GM18502 (cell line): ENCODE measurements around the gene MET.
"Not testable (repeated sequence)": the region's sequence is repeated elsewhere in the genome, so short reads cannot be mapped to it uniquely, and the experiment has no call there.

Source experiments
- ATAC-seq: cut with Tn5 transposase; IDR thresholded peaks from one replicate; pipeline ENCODE4 v1.9.1; 2021; ENCODE audit warnings: mild to moderate bottlenecking; ENCODE audit not compliant: unreplicated experiment, poor library complexity

The MET gene

DNA sequence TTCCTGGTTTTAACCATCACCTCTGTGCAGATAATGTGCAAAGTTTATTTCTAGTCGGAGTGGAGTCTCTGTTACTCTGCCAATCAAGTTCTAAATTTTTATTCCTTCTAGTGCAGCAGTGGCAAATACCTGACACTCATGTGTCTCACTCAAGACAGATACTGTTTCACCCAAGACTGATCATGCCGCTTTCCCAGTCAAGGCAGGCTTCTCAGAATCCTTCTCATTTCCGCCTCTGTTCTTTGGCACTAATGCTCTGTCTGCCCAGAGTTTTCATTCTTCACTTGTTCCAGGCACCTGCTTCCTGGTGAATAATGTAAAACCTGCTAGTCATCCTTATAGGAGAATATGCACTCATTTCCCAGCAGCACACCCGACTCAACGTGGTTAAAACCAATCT, 24.7 kb downstream of the MET start:
- ATAC-seq = no peak

GRCh38 chr7:116697152-116697551, 25.2 kb downstream of the MET start:
- ATAC-seq = no peak

- ATAC-seq = no peak
These were observed 25.8 kb downstream of the MET start for GRCh38 chr7:116697761-116698160.

GRCh38 chr7:116698396-116698795, 26.4 kb downstream of the MET start:
- ATAC-seq = no peak

DNA sequence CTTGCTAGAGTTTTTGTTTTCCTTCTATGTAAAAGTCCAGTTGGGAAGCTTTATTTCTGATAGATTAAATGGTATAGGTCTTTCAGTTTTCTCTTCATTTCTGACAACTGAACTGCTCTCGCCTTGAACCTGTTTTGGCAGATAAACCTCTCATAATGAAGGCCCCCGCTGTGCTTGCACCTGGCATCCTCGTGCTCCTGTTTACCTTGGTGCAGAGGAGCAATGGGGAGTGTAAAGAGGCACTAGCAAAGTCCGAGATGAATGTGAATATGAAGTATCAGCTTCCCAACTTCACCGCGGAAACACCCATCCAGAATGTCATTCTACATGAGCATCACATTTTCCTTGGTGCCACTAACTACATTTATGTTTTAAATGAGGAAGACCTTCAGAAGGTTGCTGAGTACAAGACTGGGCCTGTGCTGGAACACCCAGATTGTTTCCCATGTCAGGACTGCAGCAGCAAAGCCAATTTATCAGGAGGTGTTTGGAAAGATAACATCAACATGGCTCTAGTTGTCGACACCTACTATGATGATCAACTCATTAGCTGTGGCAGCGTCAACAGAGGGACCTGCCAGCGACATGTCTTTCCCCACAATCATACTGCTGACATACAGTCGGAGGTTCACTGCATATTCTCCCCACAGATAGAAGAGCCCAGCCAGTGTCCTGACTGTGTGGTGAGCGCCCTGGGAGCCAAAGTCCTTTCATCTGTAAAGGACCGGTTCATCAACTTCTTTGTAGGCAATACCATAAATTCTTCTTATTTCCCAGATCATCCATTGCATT, 27.1 kb downstream of the MET start:
- no peak for ATAC-seq

DNA sequence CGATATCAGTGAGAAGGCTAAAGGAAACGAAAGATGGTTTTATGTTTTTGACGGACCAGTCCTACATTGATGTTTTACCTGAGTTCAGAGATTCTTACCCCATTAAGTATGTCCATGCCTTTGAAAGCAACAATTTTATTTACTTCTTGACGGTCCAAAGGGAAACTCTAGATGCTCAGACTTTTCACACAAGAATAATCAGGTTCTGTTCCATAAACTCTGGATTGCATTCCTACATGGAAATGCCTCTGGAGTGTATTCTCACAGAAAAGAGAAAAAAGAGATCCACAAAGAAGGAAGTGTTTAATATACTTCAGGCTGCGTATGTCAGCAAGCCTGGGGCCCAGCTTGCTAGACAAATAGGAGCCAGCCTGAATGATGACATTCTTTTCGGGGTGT, 27.7 kb downstream of the MET start:
- ATAC-seq = no peak

DNA sequence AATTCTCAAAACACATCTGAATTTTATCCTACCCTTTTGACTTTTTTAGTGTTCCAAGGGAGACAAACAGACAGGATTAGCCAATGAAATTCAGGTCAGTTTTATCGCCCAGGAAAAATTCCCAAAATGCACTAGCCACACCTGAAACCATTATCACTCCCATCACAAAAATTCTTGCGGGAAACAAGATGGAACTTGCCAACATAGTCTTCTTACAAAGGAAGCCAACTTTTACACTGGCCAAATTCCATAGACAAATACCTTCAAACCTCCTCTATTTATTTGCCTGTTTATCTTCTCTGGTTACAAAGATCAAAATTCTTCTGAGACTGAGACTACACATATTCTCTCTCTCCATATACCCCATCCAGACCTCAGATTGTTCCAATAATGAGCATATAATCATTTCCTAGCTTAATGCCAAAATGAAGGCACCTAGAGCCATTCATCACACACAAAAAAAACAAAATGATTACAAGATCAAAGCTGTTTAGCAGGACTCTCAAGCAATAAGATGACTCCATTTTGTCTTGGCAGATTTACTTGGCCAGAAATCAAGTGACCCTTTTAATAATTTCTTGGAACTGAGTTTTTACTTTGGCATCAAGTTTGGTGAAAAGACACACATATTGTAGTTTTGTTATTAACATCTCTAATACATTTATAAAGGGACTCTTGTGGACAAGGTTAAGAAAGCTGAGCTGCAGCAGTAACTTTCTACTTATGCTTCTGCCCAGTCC, 30.2 kb downstream of the MET start:
- no peak for ATAC-seq

DNA sequence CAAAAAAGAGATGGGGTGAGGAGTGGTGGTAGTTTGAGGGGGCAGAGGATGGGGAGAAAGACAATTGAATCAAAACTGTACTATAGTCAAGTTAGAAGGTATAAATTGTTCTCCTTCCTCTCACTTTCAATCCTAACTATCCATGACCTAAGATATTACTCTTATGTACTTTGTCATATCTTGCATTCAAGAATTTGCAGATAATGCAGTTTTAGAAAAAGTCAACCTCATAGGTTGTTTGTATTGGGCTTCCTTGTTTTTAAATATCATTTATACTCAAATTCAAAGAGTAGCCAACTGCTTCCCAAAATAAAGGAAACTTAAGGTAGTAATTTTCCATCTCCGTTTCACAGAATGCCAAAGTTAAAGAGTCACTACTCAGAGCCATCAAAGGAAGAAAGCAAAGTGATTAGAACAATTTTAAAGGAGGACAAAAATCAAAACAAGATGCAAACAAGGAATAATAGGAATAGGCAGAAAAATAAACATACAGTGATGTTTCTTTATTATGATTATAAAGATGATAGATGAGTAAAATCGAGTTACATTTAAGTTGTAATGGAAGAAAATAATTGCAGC, 32.7 kb downstream of the MET start:
- ATAC-seq = no peak

DNA sequence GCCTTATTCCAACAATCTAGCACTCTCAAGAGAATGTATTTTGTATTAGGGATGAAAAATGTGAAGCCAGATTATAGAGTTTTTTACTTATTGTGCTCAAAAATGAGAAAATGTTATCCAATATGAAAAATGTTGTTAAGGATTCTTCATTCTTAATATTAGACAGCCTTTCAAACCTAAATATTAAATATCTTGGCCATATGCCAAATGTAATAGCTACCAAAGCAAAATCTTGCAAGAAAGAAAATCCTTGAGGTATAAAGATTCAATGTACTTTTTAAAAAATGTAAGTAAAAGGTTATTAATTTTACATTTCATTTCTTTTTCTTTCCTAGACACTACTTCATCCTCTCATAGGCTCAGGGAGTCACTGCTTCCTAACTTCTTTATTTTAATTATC, 33.4 kb downstream of the MET start:
- no peak for ATAC-seq

DNA sequence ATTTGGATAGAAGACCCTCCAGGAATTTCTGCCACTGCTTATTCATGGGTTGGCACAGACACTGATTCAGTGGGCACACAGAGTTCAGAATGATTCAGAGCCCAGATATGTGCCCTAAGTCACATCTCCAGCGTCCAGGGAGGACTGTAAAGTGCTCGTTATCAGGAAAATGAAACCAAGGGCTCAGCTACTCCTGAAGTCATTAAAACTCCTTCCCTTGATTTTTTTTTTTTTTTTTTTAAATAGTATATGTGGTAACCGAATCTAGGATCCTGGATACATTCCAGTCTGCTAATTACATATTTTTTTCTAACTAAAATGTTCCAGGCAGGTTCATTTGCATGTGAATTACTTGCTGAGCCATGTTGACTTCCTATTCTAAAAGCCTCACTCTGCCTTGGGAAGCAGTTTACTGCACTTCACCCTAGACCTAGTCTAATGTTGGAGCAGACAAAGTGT, 34.7 kb downstream of the MET start:
- no peak for ATAC-seq

DNA sequence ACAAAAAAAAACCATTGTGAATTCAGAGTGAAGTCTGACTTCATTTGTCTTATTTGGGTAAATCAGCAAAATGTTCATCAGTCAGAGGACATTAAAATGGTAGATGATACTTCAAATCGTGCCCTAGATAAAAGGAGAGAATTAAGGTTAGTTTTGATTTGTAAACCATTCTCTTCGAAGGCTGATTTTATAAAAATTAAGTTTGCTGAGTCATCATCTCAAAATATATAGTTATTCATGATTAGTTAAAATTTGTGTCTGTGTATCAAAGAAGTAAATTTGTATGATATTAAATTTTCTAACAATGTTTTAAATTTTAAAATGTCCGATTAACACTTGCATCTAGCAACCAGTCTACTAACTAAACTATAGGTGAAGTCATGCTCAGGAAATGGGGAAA, 35.3 kb downstream of the MET start:
- ATAC-seq = no peak

DNA sequence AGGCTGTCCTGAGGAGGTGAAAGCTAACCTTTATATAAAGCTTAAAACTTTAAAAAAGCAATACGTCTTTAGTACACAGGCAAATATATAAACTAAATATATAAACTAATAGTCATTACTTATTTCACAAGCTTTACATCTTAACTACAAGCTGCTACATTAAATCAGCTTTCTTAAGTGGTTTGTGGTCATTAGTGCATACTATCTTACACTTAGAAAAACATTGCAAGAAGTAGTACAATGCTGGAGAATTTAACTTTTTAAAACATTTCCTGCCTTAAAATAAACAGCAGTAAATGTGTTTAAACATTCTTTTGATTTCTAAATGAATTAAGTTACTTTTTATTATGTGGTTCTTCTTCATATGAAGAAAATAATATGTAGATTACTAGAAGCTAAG, 36.3 kb downstream of the MET start:
- ATAC-seq = no peak

GRCh38 chr7:116708861-116709260, 36.9 kb downstream of the MET start:
- ATAC-seq = no peak

- no peak for ATAC-seq
These were observed 37.3 kb downstream of the MET start for GRCh38 chr7:116709336-116709735.

DNA sequence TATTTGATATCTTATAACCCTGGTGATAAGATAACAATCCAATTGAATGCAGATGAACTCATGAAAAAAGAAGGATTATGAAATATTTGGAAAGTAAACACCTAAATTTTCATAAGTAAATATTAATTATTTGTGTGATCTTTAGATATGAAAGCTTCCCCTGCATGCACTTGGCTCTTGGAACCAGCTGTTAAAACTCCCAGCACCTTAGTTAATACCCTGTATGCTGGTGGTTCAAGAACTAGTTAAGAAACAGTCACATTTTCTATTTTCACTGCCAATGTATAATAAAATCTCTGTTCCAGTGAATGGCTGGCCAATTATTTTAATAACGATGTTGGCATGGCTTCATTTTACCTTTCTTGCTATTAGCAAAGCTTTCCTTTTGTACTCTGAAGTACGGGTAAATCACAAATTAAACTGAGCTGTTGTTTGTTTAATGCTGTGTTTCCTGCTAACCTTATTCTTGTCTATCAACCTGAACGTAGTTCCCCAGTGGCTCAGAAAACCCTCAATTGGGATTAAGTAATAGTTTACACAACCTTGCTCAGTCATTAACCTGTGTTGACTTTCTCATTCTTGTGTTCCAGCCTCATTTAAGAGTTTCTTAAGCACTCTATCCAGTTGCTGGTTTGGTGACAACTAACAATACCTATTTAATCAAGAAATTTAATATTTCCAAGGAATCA, 38.9 kb downstream of the MET start:
- no peak for ATAC-seq

DNA sequence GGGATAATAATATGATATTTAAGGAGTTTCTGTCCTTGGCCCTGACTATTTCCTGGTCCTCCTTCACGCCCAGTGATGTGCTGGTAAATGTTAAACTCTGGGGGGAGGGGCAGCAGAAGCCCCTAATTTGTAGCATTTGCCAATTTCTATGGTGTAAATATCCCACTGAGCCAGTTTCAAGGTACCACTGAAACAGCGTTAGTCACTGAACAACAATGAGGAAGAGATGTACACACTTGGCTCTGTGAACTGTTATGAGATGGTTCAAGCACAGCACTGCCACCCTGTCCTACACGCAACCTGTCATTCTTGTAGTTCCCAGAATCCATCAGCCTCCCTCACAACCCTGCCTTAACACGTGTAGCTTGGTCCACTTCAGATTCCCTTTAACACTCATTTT, 39.8 kb downstream of the MET start:
- ATAC-seq = no peak

DNA sequence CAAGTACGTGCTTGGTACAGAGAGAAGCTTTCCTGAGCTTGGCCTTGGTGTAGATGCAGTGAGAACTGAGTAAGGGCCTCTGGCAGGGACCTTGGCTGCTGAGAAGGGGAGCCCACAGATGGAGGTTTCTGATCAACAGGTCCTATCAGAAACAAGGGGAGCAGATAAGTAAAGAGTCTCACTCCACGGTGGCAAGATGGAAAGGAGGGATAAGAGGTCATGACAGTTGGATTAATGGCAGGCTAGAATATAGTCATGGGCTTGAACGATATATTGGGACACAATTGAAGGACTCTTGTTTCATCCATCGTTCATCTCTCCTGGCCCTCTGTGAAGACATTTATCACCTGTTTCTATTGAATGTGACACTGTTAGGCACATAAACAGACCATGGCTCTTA, 41.5 kb downstream of the MET start:
- no peak for ATAC-seq

- ATAC-seq = no peak
These were observed 41.9 kb downstream of the MET start for GRCh38 chr7:116713918-116714317.

DNA sequence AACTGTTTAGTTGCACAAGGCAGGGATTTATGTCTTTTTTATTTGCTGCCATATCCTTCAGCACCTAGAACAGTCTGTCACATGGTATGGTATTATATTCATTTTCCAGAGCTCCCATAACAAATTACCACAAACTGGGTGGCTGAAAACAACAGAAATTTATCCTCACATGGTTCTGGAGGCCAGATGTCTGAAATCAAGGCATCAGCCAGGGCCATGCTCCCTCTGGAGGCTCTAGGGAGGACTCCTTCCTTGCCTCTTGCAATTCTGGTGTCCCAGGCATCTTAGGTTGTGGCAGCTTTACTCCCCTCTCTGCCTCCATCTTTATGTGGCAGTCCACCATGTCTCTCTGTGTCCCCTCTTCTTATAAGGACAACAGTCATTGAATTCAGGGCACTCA, 43.1 kb downstream of the MET start:
- ATAC-seq = no peak

- ATAC-seq = no peak
These were observed 45.1 kb downstream of the MET start for GRCh38 chr7:116717137-116717536.

DNA sequence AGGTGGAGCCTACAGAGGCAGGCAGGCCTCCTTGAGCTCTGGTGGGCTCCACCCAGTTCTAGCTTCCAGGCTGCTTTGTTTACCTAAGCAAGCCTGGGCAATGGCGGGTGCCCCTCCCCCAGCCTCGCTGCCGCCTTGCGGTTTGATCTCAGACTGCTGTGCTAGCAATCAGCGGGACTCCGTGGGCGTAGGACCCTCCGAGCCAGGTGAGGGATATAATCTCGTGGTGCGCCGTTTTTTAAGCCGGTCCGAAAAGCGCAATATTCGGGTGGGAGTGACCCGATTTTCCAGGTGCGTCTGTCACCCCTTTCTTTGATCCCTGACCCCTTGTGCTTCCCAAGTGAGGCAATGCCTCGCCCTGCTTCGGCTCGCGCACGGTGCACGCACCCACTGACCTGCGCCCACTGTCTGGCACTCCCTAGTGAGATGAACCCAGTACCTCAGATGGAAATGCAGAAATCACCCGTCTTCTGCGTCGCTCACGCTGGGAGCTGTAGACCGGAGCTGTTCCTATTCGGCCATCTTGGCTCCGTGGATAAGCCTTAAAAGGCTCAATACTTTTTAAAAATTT, 52.0 kb downstream of the MET start:
- ATAC-seq = not testable (repeated sequence)
